GM18870 (cell line): ENCODE results near the gene UGDH.
A peak's percentile ranks its signal among the peaks of the same experiment; 100 is the strongest.
"Not testable (repeated sequence)": the region's sequence is repeated elsewhere in the genome, so short reads cannot be mapped to it uniquely, and the experiment has no call there.

Experiments
- ATAC-seq: cut with Tn5 transposase; IDR thresholded peaks from one replicate; pipeline ENCODE4 v1.9.1; 2021; ENCODE audit warnings: moderate library complexity; ENCODE audit not compliant: unreplicated experiment

UGDH gene

DNA sequence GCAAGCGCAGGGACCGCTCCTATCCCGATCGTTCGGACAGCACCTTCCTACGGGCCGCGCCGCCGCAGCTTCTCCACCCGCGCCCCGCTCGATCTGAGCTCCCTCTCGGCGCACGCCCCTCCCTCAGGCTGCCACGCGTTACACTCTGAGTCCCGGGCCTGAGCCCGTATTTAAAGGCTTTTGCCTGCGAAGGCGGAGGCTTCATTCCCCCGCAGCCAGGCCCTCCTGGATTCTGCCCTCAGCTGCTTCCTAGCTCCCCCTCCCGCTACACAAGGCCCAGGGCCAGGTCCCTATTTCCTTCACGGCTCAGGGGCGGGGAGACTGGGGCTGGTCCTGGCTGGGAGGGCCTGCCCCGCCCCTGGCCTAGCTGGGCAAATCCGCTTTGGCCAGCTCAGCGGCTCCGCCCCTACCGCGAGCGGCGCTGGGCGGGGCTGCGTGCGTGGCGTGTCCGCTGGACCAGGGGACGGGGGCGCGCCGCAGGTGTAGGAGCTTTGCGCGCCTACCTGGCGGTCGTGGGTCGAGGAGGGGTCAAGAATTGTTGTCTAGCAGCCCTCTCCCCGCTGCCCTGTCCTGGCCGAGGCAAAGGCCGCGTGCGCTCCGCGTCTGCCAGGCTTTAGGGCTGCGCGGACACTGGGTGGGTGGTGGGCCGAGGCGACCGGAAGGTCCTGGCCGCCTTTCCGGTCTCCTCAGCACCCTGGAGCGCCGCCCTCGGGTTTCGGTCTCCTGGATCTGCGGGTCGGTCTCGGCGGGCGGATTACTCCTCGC lies at the start of gene UGDH:
TSS of gene UGDH (minus strand) at position 144 of the 765 bp plus-strand sequence. CDS start 5,927 bp downstream, outside the sequence.
- peak; percentile 80 for ATAC-seq

DNA sequence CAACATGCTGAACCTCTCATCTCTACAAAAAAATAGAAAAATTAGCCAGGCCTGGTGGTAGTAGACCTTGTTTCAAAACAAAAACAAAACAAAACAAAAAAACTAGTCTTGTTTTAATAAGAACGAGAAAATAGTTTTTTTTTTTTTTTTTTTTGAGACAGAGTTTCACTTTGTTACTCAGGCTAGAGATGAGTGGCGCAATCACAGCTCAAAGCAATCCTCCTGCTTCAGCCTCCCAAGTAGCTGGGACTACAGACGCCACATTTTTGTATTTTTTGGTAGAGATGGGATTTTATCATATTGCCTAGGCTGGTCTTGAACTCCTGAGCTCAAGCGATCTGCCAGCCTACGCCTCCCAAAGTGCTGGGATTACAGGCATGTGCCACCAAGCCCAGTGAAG lies 47.7 kb upstream of the UGDH start:
- no peak for ATAC-seq

DNA sequence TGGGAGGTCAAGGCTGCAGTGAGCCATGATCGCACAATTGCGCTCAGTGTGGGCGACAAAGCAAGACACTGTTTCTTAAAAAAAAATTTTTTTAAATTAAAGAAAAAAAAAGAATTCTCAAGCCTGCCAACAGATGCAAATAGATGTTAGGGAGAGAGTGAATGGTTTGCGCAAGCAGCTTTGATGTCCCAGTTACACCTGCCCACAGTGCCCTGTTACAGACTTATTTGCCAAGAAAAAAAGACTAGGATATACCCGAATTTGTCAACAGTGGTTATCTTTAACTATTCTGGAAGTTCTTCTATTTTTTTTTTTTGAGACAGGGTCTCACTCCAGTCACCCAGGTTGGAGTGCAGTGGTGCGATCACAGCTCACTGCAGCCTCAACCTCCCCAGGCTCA lies 44.3 kb upstream of the UGDH start:
- ATAC-seq, result no peak

DNA sequence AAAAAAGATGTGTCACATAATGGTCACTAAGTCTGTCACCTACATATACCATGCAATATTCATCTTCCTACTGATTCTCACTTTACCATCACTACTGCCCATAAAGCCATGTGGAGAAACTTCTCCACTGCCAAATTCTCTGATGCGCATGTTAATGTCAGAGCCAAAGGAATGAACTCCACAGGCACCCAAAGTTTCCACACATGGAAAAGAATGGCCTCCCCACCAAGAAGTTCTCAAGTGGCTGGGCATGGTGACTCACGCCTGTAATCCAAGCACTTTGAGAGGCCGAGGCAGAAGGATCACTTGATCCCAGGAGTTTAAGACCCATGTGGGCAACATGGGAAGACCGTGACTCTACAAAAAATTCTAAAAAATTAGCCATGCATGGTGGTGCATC lies 43.8 kb upstream of the UGDH start:
- ATAC-seq, result no peak

DNA sequence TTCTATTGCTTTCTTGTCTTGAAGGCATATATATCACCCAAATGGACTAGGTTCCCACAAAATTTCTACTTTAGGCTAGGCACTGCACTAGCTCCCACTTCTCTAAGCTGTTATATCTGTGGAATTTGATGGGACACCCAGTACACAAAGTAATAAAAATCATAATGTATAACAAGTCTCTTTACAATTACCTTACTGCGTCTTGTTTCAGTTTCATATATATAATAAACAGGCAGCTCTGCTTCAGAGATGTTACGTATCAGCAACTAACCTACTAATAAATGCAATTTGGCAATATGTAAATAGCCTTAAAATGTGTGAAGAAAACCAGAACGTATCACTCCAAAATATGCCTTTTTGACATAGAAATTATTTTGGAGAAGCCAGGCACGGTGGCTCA lies 42.0 kb upstream of the UGDH start:
- no peak for ATAC-seq

DNA sequence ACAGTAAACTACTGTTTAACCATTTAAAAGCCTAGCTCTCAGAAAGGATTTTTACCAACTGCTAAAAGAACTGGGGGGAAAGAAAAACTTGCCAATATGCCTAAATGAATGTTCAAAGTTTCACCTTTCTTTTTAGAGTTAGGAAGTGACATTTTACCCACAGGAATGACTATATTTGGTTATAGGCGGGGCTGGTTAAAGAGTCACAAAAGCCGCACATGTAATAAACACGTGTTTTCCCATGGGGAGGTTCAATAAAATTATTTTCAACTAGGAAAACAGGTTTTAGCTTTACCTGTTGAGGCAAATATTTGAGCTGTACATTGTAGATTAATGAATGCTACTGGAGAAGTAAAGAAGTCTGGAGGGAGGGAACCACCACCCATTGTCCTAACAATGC lies 41.6 kb upstream of the UGDH start:
- no peak for ATAC-seq

DNA sequence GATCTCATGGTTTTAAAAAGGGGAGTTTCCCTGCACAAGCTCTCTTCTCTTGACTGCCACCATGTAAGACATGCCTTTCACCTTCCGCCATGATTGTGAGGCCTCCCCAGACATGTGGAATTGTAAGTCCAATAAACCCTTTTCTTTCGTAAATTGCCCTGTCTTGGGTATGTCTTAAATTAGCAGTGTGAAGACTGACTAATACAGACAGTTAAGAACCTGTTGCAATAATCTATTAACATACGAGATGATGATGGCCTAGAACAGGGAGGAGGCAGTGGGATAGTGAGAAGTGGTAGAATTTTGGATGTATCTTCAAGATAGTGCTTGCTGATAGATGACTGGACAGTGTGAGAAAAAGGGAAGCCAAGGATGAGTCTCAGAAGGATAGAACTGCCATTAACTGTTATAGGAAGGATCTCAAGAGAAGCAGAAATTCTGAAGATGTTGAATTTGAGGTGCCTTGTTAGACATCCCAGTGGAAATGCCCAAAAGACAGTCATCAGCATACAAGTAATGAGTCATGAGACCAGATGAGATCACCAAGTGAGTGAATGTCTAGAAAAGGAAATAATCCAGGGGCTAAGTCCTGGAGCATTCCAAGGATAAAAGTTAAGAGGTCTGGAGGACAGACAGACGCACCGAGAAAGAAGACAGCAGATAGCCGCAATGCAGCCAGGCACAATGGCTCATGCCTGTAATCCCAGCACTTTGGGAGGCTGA lies 38.8 kb upstream of the UGDH start:
- no peak for ATAC-seq

DNA sequence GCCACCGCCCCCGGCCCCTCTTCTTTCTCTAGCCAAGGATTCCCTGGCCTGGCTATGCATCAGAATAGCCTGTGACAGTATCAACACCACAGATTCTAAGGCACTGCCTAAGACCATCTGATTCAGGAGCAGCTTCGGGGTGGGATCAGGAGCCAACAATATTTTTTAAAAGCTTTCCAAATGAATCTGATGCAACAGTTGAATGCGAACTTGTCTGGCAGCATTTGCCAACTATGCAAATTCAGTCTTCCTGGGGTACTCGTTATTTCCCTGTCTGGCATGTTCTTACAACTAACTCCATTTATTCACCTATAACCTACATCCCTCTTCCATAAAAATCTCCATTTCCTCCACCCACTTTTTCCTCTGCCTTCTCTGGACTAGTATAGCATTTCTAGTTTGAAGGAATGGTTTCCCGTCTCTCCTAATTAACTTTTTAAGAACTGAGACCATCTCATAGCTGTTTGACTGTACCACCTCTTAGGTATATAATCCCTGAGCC lies 36.2 kb upstream of the UGDH start:
- no peak for ATAC-seq

DNA sequence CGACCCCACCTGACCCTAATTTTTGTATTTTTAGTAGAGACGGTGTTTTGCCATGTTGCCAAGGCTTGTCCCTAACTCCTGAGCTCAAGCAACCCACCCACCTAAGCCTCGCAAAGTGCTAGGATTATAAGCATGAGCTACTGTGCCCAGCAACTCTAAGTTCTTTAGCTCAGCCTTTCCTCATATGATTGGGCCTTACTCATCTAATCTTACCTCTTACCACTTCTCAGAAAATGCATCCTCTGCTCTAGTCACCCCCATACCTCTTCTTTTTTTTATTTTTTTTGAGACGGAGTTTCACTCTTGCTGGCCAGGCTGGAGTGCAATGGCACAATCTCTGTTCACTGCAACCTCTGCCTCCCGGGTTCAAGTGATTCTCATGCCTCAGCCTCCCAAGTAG lies 35.6 kb upstream of the UGDH start:
- no peak for ATAC-seq

DNA sequence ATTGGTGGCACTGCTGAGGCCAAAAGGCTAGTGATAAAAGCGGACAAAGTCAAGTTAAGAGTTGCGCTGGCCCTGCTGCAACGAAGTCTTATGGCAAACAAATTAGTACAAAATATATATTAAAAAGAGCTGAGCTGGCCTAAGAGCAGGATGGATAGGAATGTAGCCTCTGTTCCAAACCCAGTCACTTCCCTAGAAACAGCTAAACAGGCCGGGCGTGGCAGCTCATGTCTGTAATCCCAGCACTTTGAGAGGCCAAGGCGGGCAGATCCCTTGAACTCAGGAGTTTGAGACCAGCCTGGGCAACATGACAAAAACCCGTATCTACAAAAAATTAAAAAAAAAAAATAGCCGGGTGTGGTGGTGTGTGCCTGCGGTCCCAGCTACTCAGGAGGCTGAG lies 32.4 kb upstream of the UGDH start:
- no peak for ATAC-seq

DNA sequence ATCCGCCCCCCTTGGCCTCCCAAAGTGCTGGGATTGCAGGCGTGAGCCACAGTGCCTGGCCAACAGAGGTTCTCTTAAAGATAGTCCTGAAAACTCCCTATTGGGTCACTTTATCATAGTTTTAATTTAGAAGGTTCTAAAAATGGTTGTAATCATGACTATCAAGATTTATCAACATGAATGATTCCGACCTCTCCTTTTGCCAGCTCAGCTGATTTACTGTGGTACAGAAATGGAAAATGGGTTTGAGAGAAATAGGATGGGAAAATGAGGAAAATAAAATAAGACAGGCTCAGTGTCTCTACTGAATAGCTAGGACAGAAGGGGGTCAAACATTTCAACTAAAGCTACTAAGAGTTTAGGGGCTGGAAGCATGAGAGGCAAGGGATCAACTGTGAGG lies 28.2 kb upstream of the UGDH start:
- no peak for ATAC-seq

DNA sequence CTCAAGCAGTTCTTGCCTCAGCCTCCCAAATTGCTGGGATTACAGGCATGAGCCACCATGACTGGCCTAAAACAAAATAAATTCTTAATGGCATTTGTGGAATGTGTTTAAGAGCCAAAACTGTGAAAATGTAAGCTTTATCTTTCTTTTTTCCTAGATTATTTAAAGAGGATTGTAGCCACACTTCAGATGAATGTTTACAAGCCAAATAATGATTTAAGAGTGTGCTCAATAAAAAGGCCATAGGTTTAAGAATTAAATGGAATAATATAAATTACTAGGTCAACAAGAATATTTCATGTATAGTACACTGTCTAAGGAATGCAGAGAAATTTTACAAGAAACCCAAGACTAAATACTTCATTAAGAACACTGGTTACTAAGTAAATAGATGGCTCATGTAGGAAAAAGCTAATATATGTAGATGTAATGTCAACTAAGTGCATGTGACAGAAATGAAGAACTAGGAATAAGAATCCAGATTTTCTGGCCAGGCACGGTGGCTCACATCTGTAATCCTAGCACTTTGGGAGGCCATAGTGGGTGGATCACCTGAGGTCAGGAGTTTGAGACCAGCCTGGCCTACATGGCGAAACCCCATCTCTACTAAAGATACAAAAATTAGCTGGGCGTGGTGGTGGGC lies 21.3 kb upstream of the UGDH start:
- ATAC-seq, result no peak

DNA sequence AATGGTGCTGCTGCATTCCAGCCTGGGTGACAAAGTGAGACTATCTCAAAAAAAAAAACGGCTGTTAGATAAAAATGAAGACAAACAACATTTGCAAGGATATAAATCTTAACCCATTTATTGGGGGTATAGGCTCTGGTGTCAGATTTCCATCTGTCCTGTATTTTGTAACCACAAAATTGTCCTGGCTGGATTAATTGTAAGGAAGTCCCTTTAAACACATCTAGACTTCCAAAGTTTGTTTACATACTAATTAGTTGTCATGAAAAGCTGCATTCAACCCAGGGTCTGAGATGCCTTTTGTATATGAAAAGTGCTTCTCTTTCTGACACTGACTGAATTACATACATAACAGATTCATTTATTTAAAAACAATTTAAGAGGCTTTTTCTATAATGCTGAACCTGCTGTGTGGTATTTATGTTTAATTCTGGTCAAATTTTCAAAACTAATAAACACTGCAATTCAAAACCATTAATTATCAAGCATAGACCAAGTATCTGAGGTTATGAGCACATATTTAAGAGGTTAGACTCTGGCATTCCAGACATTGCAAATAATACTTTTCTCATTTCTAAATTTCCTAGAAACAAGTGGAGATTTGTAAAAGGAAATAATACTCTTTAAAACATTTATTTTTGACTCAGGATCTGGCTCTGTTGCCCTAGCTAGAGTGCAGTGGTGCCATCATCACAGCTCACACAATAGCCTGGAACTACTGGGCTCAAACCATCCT lies 17.5 kb upstream of the UGDH start:
- ATAC-seq, result no peak

DNA sequence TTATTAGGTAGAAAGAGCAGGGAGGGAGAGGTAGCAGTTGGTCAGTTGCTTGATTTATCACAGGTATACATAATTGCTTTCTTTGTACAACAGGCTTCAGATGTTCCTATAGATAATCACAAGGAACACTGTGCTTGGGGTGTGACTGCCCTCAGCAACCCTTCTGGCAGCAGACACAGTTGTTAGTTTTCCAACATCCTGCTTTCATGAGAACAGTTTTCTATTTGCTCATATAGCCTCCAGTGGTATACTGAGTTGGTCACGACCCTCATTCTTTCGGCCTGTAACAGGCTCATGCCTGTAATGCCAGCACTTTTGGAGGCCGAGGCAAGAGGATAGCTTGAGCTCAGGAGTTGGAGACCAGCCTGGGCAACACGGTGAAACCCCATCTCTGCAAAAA lies 16.8 kb upstream of the UGDH start:
- ATAC-seq, result not testable (repeated sequence)

DNA sequence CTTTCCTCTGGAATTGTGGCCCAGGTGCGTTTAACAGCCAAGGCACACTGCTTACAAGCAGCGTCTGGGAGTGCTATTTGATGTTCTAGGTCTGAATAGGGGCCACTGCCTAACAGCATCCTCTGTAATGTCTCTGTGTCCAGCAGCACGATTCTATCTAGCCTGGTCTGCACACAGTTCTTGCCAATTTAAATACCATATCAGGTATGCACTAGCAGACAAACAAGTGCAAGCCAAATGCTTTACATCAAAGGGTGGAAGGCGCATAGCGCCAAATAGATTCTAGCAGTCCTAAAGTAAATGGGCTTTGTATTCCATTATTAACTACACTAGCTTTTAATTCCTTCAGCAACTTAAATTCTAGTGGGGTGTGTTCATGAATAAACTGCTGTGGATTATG lies 15.8 kb upstream of the UGDH start:
- no peak for ATAC-seq

DNA sequence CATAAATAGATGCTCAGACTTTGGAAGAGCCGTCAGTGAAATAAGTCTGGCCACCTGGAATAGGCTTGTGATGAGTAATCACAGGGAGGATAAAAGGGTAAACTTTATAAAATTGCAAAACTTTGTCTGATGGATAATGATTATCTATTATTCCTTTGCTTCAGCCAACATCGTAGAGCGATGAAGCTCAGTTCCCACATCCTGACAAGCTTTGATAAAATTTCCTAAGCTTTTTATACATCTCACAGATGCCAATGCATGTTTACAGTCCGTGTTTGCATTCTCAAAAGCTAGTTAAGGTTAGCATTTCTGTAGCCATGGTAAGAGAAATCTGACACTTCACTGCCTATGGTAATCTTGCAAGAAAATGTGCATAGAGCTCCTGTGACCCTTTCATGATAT lies 15.4 kb upstream of the UGDH start:
- ATAC-seq, result no peak

DNA sequence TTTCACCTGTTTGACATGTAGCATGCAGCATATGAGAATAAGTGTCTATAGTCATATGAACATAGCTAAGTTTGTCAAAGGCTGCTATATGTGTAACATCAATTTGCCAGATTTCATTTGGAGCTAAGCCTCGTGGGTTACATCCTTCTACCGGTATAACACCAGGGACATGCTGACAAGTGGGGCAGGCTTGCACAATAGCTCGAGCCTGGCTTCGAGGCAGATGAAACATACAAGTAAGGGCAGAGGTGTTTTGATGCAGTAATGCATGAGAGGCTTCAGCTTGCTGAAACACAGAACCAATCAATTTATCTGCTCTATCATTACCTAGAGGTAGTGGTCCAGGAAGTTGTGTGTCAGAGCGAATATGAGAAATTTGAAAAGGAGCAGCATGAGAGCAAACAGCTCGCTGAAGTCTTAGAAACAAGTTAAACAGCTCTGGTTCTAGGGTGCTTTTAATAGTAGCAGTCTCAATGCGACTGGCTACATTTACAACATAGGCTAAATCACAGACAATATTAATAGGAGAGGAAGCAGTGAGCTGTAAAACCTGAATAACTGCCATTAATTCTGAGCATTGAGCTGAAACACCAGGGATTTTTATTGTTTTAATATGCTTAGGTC lies 14.9 kb upstream of the UGDH start:
- no peak for ATAC-seq

DNA sequence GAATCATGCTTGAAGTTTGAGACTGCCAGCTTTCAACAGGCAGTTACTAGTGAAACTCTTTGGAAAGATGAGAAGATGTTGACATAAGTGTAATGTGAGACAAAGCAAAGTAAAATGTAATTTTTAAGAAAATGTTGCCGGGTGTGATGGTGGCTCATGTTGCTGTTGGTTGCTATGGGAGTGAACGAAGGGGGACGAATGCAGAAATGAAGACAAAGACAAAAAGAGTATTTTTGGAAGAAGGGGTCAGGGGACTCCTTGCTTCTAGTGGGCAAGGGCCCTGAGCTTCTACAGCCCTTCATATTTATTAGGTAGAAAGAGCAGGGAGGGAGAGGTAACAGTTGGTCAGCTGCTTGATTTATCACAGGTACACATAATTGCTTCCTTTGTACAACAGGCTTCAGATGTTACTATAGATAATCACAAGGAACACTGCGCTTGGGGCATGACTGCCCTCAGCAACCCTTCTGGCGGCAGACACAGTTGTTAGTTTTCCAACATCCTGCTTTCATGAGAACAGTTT lies 11.9 kb upstream of the UGDH start:
- ATAC-seq, result no peak

DNA sequence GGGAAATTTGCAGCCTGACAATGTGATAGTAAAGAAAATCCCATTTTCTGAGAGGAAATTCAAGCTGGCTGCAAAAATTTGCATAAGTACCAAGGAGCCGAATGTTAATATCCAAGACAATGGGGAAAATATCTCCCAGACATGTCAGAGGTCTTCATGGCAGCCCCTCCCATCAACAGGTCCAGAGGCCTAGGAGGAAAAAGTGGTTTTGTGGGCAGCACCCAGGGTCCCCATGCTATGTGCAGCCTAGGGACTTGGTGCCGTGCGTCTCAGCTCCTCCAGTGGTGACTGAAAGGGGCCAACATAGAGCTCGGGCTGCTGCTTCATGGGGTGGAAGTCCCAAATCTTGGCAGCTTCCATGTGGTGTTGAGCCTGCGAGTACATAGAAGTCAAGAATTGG lies 6.3 kb upstream of the UGDH start:
- ATAC-seq, result no peak

DNA sequence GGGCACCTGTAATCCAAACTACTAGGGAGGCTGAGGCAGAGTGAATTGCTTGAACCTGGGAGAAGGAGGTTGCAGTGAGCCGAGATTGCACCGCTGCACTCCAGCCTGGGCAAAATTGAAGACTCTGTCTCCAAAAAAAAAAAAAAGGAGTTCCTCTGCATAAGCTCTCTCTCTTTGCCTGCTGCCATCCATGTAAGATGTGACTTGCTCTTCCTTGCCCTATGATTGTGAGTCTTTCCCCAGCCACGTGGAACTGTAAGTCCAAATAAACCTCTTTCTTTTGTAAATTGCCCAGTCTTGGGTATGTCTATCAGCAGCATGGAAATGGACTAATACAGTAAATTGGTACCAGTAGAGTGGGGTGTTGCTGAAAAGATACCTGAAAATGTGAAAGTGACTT lies 5.0 kb upstream of the UGDH start:
- not testable (repeated sequence) for ATAC-seq

DNA sequence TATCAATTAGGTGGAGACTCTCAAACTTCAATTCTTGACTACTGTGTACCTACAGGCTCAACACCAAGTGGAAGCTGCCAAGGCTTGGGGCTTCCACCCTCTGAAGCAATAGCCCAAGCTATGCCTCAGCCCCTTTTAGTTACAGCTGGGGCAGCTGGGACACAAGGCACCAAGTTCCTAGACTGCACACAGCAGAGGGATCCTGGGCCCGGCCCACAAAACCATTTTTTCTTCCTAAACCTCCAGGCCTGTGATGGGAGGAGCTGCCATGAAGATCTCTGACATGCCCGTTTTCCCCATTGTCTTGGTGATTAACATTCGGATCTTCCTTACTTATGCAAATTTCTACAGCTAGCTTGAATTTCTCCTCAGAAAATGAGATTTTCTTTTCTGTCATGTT lies 3.4 kb upstream of the UGDH start:
- no peak for ATAC-seq
